IMR-90 (cell line): Measurements from ENCODE around the gene HAAO.

ENCODE experiments used
- CHD1 ChIP-seq: IDR thresholded peaks from 2 replicates; pipeline ENCODE4 v1.6.1; 2012; ENCODE audit warnings: low read depth, low read length, improper control_type of control experiment
- CTCF ChIP-seq: conservative IDR thresholded peaks from 2 replicates; pipeline ENCODE4 v1.5.1; 2012; ENCODE audit warnings: mild to moderate bottlenecking, low read depth, low read length, improper control_type of control experiment
- POLR2A ChIP-seq: IDR thresholded peaks from 2 replicates; pipeline ENCODE4 v1.6.1; 2012; ENCODE audit warnings: mild to moderate bottlenecking, low read depth, low read length
- RCOR1 ChIP-seq: IDR thresholded peaks from 2 replicates; pipeline ENCODE4 v1.6.1; 2012; ENCODE audit warnings: mild to moderate bottlenecking, low read length, improper control_type of control experiment; ENCODE audit not compliant: insufficient replicate concordance
- SMC3 ChIP-seq: fragments of 150-350 bp; IDR thresholded peaks from 2 replicates; pipeline ENCODE4 v1.6.1; 2016; ENCODE audit warnings: low read depth, mild to moderate bottlenecking, antibody characterized with exemption, low read length, moderate library complexity

DNA sequence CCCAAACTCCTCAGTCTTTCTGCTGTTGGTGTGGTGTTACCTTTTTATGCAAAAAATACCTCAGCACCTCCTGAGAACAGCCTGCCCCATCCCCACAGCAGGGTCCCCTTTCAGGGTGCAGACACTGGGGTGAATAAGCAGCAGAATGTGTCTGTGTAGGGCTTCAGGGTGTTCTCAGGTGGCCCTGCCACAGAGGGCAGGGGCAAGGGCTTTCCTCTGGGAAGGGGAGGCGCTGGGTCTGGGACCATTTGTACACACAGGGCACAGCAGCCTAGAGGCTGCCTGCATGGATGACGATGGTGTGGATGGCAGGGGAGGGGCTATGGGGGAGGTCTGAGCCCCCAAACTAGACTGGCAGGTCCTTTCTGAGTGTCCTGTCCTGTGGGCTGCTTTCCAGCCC lies 2.6 kb downstream of the HAAO start:
- TF ChIP-seq CTCF (no peak), POLR2A (no peak), RCOR1 (no peak), CHD1 (no peak), SMC3 (no peak)
